ENCODE measurements around the gene MTURN.

MTURN gene

GRCh38 chr7:30143748-30144251 is 9.0 kb downstream of the MTURN start:
- H4K20me1 ChIP-seq (ENCODE audit: insufficient read depth, low read length), result no peaks in the 10 kb centered on the region
- H3K27ac ChIP-seq (ENCODE audit: low read depth, low read length, poor library complexity, severe bottlenecking), result no peak overlapping the region
- H3K9me2 ChIP-seq (ENCODE audit: low read depth, low read length), result no peaks in the 10 kb centered on the region
- no peak overlapping the region for H3K4me3 ChIP-seq (ENCODE audit: low read depth, low read length, poor library complexity, severe bottlenecking)
- H3K27me3 ChIP-seq (ENCODE audit: insufficient read depth, low read length), result no peaks in the 10 kb centered on the region
- TF ChIP-seq EZH2 (IDR thresholded peaks at IDR 0.05; ENCODE audit: borderline replicate concordance, low read length), result no peak
- TF ChIP-seq, protein P1, sequence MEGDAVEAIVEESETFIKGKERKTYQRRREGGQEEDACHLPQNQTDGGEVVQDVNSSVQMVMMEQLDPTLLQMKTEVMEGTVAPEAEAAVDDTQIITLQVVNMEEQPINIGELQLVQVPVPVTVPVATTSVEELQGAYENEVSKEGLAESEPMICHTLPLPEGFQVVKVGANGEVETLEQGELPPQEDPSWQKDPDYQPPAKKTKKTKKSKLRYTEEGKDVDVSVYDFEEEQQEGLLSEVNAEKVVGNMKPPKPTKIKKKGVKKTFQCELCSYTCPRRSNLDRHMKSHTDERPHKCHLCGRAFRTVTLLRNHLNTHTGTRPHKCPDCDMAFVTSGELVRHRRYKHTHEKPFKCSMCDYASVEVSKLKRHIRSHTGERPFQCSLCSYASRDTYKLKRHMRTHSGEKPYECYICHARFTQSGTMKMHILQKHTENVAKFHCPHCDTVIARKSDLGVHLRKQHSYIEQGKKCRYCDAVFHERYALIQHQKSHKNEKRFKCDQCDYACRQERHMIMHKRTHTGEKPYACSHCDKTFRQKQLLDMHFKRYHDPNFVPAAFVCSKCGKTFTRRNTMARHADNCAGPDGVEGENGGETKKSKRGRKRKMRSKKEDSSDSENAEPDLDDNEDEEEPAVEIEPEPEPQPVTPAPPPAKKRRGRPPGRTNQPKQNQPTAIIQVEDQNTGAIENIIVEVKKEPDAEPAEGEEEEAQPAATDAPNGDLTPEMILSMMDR (IDR thresholded peaks at IDR 0.05; ENCODE audit: low read length), result no peak
- H3K79me2 ChIP-seq (ENCODE audit: insufficient read depth, low read length), result no peaks in the 10 kb centered on the region
- no peaks in the 10 kb centered on the region for H3K36me3 ChIP-seq (ENCODE audit: insufficient read depth, low read length)
- H3K4me2 ChIP-seq (ENCODE audit: low read length), result no peak overlapping the region
- H3K9ac ChIP-seq (ENCODE audit: low read length), result no peak overlapping the region
- H3K9me3 ChIP-seq (ENCODE audit: low read length), result no peaks in the 10 kb centered on the region
- no peaks in the 10 kb centered on the region for H3F3A ChIP-seq (ENCODE audit: insufficient read depth, low read length)
- H2AFZ ChIP-seq (ENCODE audit: low read length), result no peak overlapping the region
- peaks cover 9% of the 10 kb centered on the region for H3K4me1 ChIP-seq (ENCODE audit: insufficient read depth, low read length, severe bottlenecking)

- Histone ChIP-seq H3K27ac (ENCODE audit: low read depth, low read length, poor library complexity, severe bottlenecking) (no peak overlapping the region), H3K4me1 (ENCODE audit: insufficient read depth, low read length, severe bottlenecking) (peaks cover 18% of the 10 kb centered on the region), H3F3A (ENCODE audit: insufficient read depth, low read length) (no peaks in the 10 kb centered on the region), H3K9me3 (ENCODE audit: low read length) (no peaks in the 10 kb centered on the region), H3K4me2 (ENCODE audit: low read length) (no peak overlapping the region), H3K27me3 (ENCODE audit: insufficient read depth, low read length) (no peaks in the 10 kb centered on the region), H3K79me2 (ENCODE audit: insufficient read depth, low read length) (no peaks in the 10 kb centered on the region), H3K4me3 (ENCODE audit: low read depth, low read length, poor library complexity, severe bottlenecking) (no peak overlapping the region), H3K9ac (ENCODE audit: low read length) (no peak overlapping the region), H3K9me2 (ENCODE audit: low read depth, low read length) (no peaks in the 10 kb centered on the region), H4K20me1 (ENCODE audit: insufficient read depth, low read length) (no peaks in the 10 kb centered on the region), H2AFZ (ENCODE audit: low read length) (no peak overlapping the region), H3K36me3 (ENCODE audit: insufficient read depth, low read length) (no peaks in the 10 kb centered on the region)
- TF ChIP-seq, protein P1 (IDR thresholded peaks at IDR 0.05; ENCODE audit: low read length), result no peak
Measured at GRCh38 chr7:30144657-30145306, 10.0 kb downstream of the MTURN start.

GRCh38 chr7:30145426-30145970 is 10.7 kb downstream of the MTURN start:
- Histone ChIP-seq H4K20me1 (ENCODE audit: insufficient read depth, low read length) (no peaks in the 10 kb centered on the region), H3K9me2 (ENCODE audit: low read depth, low read length) (no peaks in the 10 kb centered on the region), H2AFZ (ENCODE audit: low read length) (no peak overlapping the region), H3F3A (ENCODE audit: insufficient read depth, low read length) (no peaks in the 10 kb centered on the region), H3K36me3 (ENCODE audit: insufficient read depth, low read length) (no peaks in the 10 kb centered on the region), H3K4me2 (ENCODE audit: low read length) (no peak overlapping the region), H3K27ac (ENCODE audit: low read depth, low read length, poor library complexity, severe bottlenecking) (no peak overlapping the region), H3K4me3 (ENCODE audit: low read depth, low read length, poor library complexity, severe bottlenecking) (no peak overlapping the region), H3K9ac (ENCODE audit: low read length) (no peak overlapping the region), H3K79me2 (ENCODE audit: insufficient read depth, low read length) (no peaks in the 10 kb centered on the region), H3K27me3 (ENCODE audit: insufficient read depth, low read length) (no peaks in the 10 kb centered on the region), H3K4me1 (ENCODE audit: insufficient read depth, low read length, severe bottlenecking) (peaks cover 18% of the 10 kb centered on the region), H3K9me3 (ENCODE audit: low read length) (no peaks in the 10 kb centered on the region)
- no peak for TF ChIP-seq EZH2 (IDR thresholded peaks at IDR 0.05; ENCODE audit: borderline replicate concordance, low read length)
- TF ChIP-seq, protein P1 (IDR thresholded peaks at IDR 0.05; ENCODE audit: low read length), result no peak

Measured in OCI-LY1 (cell line).